HFFc6 (cell line): ENCODE measurements around the gene PRSS36. TPM values are rescaled to one million over a fixed set of nuclear protein-coding genes. Genes with fewer than 3 reads are reported as not detected.
"Not testable (repeated sequence)": the region's sequence is repeated elsewhere in the genome, so short reads cannot be mapped to it uniquely, and the experiment has no call there.

Source experiments
- DNase-seq: peaks from one replicate; pipeline ENCODE4 v3.0.0-alpha.2; 2018
- H3K27ac Mint-ChIP-seq: 2 replicates; pipeline ENCODE4 v1.8.0; 2020; ENCODE audit warnings: mild to moderate bottlenecking, mixed read lengths
- H3K27me3 Mint-ChIP-seq: 2 replicates; pipeline ENCODE4 v1.8.0; 2021; ENCODE audit warnings: mild to moderate bottlenecking, moderate library complexity, mixed read lengths; ENCODE audit not compliant: insufficient read depth
- H3K36me3 Mint-ChIP-seq: 2 replicates; pipeline ENCODE4 v1.8.0; 2021; ENCODE audit warnings: low read depth, mixed read lengths
- H3K4me1 Mint-ChIP-seq: 2 replicates; pipeline ENCODE4 v1.8.0; 2020; ENCODE audit warnings: low read depth, mixed read lengths
- H3K4me3 Mint-ChIP-seq: 2 replicates; pipeline ENCODE4 v1.8.0; 2020; ENCODE audit warnings: mild to moderate bottlenecking, moderate library complexity, mixed read lengths
- H3K9me3 Mint-ChIP-seq: 2 replicates; pipeline ENCODE4 v1.8.0; 2020; ENCODE audit warnings: mild to moderate bottlenecking, mixed read lengths
- total RNA-seq, 6 experiments: library from RNA; stranded (reverse); fragmentation: NEBNext Ultra II Directional; extraction: Animal tissue kit (Norgen Biotek cat#: 25700); gene quantifications; 2 replicates in 1 of 6; 3 replicates in 5 of 6; pipeline ENCODE4 v1.2.3, GENCODE V29; 2021
- TF ChIP-seq, protein P1 (sequence below): fragments of 200-600 bp; sonication (generic); IDR thresholded peaks from 2 replicates; pipeline ENCODE4 v1.5.0; 2021; ENCODE audit warnings: antibody characterized with exemption, mild to moderate bottlenecking

Gene PRSS36
- total RNA-seq, 6 experiments from 2014 or later: 0.38 to 0.60 (median 0.47) TPM; not detected in 2

DNA sequence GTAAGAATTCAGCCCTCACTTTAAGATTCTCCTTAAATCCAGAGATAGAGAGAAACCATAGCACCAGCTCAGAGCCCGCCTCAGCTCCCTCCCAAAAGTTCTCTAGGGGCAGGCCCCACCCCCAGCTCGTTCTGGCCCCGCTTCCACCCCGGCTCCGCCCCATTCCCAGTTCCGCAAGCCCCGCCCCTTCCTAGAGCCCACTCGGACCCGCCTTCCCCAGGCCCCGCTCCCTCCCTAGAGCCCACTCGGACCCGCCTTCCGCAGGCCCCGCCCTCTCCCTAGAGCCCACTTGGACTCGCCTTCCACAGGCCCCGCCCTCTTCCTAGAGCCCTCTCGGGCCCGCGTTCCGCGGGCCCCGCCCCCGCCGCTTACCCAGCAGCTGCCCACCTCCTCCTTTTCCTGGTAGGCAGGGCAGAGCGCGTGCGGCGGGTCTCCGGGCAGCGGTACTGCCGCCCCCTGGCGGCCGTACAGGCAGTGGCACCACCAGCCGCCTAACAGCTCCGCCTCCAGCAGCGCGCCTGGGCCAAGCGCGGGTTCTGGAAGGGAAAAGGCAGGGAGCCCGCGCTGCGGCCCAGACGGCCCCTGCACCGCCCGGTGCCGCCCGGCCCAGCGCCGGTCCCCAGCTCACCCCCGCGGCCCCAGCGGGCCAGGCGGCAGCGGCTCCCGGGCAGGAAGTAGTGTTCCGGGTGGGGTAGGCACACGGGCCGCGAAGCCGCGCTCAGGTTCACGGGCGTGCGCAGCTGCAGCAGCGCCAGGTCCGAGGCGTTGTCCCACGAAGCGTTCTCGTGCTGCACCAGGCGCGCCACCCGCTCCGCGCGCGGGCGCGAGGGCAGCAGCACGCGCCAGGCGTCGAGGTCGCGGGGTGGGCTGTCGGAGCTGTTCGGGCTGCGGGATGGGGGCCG is 7.5 kb downstream of the PRSS36 start:
- H3K27ac Mint-ChIP-seq: peak overlapping the region; percentile 85
- H3K36me3 Mint-ChIP-seq: no peaks in the 10 kb centered on the region
- TF ChIP-seq, protein P1, sequence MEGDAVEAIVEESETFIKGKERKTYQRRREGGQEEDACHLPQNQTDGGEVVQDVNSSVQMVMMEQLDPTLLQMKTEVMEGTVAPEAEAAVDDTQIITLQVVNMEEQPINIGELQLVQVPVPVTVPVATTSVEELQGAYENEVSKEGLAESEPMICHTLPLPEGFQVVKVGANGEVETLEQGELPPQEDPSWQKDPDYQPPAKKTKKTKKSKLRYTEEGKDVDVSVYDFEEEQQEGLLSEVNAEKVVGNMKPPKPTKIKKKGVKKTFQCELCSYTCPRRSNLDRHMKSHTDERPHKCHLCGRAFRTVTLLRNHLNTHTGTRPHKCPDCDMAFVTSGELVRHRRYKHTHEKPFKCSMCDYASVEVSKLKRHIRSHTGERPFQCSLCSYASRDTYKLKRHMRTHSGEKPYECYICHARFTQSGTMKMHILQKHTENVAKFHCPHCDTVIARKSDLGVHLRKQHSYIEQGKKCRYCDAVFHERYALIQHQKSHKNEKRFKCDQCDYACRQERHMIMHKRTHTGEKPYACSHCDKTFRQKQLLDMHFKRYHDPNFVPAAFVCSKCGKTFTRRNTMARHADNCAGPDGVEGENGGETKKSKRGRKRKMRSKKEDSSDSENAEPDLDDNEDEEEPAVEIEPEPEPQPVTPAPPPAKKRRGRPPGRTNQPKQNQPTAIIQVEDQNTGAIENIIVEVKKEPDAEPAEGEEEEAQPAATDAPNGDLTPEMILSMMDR: peak; percentile 98
- DNase-seq: peak; percentile 97
- no peaks in the 10 kb centered on the region for H3K9me3 Mint-ChIP-seq
- H3K4me1 Mint-ChIP-seq: peaks cover 28% of the 10 kb centered on the region
- H3K4me3 Mint-ChIP-seq: peak overlapping the region; percentile 85
- peaks cover 12% of the 10 kb centered on the region for H3K27me3 Mint-ChIP-seq

DNA sequence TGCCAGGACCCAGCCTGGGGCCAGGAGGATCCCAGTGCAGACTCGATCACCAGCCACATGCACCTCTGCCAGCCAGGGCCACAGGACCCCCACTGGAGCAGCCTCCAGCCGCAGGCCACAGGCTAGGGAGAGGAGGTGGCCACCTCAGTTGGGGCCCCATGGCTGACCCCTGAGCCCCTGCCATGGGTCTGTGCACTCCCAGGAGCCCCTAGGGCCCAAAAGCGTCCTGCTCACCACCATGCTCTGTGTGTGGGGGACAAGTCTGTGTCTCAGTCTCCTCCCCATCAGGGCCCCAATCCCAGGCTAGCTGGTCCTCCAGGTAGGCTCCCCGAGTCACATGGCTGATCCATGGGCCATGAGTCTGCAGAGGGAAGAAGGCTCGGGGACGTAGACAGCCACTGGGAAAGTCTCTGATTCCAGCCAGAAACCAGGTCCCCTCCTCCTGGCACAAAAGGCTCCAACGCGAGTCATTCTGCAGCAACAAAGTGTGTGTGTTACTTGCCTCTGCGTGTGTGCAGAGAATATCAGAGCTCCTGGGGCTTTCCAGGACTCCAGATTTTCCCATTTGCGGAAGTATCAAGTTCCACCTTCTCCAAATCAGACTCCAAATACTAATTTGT is 8.3 kb downstream of the PRSS36 start:
- peak overlapping the region; percentile 85 for H3K4me3 Mint-ChIP-seq
- peak; percentile 50 for DNase-seq
- peak overlapping the region; percentile 85 for H3K27ac Mint-ChIP-seq
- TF ChIP-seq, protein P1: no peak
- peaks cover 5% of the 10 kb centered on the region for H3K27me3 Mint-ChIP-seq
- H3K9me3 Mint-ChIP-seq: no peaks in the 10 kb centered on the region
- H3K36me3 Mint-ChIP-seq: no peaks in the 10 kb centered on the region
- H3K4me1 Mint-ChIP-seq: peaks cover 28% of the 10 kb centered on the region

DNA sequence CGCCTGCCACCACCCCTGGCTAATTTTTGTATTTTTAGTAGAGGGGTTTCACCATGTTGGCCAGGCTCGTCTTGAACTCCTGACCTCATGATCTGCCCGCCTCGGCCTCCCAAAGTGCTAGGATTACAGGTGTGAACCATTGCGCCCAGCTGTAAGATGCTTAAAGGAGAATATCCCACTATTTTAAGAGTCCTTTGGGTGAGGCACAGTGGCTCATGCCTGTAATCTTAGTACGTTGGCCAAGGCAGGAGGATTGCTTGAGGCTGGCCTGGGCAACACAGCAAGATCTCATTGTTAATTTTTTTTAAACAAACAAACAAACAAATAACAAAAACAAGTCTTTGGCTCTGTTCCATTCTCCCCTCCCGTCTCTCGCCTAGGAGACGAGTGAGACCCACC is 8.8 kb downstream of the PRSS36 start:
- H3K4me3 Mint-ChIP-seq, H3K27me3 Mint-ChIP-seq, H3K36me3 Mint-ChIP-seq, DNase-seq, H3K9me3 Mint-ChIP-seq: not testable (repeated sequence)
- Mint-ChIP-seq H3K27ac (peak overlapping the region; percentile 85; the same call in 1 of the 2 replicates), H3K4me1 (peaks cover 28% of the 10 kb centered on the region)

DNA sequence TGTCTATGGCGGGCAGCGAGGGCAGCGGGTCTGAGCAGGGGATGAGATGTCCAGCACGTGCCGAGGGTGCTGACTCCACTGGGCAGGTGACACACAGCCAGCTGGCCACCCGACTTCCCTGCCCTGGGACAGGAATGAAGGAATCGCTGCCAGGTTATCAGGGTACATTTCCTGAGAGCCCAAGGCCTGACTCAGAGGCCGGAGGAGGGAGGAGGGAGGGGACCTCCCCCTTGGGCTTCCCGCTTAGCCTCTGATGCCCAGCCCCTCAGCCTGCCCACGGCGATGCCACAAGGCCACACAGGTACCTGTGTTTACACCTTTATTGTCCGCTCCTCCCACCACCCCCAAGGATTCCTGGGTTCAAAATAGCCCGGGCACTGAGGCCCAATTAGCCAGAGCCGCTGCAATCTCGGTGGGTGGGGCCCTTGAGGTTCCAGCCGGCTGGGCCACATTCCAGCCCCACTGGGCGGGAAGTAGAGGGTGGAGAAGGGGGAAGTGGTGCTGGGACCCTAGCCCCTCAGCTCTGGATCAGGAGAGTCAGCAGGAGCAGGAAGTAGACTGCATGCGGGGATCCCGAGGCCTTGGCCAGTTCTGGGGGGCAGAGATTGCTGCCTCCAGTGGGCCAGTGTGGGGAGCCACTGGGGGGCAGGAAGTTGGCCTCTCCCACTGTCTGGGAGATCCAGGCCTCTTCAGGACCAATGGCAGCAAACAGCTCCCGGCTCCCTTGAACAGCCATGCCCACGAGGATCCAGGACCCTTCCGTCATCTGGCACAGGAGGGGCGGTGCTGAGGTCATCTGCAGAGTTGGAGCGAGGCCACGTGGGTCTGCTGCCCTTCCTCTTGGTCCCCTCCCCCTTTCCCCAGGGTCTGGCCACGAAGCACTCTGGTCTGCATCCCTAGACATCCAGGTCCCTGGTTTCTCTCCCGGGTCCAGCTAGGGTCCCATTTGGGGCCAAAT is 11.0 kb downstream of the PRSS36 start:
- TF ChIP-seq, protein P1: no peak
- peaks cover 11% of the 10 kb centered on the region for H3K27me3 Mint-ChIP-seq
- peak; percentile 71 for DNase-seq
- H3K27ac Mint-ChIP-seq: peak overlapping the region; percentile 54
- no peaks in the 10 kb centered on the region for H3K9me3 Mint-ChIP-seq
- no peaks in the 10 kb centered on the region for H3K36me3 Mint-ChIP-seq
- H3K4me1 Mint-ChIP-seq: peaks cover 32% of the 10 kb centered on the region
- H3K4me3 Mint-ChIP-seq: peak overlapping the region; percentile 11; the same call in 1 of the 2 replicates

DNA sequence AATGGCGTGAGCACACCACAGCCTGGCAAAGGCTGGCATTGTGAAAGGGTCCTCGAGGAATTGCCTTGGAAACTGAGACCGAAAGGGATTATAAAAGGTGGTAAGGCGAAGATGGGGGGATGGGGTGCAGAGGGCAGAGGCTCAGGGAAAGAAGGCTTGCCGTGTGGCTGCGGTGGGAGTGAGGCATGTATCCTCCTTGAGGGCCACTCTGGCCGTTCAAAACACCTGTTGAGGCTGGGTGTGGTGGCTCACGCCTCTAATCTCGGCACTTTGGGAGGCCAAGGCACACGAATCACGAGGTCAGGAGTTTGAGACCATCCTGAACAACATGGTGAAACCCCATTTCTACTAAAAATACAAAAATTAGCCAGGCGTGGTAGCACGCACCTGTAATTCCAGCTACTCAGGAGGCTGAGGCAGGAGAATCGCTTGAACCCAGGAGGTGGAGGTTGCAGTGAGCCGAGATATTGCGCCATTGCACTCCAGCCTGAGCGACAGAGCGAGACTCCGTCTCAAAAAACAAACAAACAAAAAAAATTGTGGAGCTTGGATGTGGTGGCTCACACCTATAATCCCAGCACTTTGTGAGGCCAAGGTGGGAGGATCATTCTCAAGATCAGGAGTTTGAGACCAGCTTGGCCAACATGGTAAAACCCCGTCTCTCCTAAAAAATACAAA is 12.9 kb downstream of the PRSS36 start:
- not testable (repeated sequence) for H3K36me3 Mint-ChIP-seq, H3K4me3 Mint-ChIP-seq, H3K9me3 Mint-ChIP-seq, DNase-seq, H3K27ac Mint-ChIP-seq
- H3K4me1 Mint-ChIP-seq: peaks cover 33% of the 10 kb centered on the region
- H3K27me3 Mint-ChIP-seq: peaks cover 11% of the 10 kb centered on the region

DNA sequence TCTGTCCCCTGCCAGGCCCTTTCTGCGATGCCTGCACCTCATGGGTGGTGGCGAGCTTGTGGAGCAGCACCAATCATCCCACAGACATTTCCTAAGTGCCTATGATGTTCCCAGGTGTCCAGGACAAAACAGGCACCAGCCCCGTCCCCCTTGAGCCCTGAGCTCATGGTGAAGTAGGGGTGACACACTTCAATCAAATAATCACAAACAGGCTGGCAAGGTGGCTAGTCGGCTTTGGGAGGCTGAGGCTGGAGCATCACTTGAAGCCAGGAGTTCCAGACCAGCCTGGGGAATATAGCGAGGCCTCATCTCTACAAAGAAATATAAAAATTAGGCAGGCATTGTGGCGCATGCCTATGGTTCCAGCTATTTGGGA is 13.6 kb downstream of the PRSS36 start:
- no peaks in the 10 kb centered on the region for H3K36me3 Mint-ChIP-seq
- TF ChIP-seq, protein P1: no peak
- peaks cover 26% of the 10 kb centered on the region for H3K4me1 Mint-ChIP-seq
- H3K27me3 Mint-ChIP-seq: peaks cover 11% of the 10 kb centered on the region
- H3K4me3 Mint-ChIP-seq: no peak overlapping the region
- H3K9me3 Mint-ChIP-seq: no peaks in the 10 kb centered on the region
- no peak overlapping the region for H3K27ac Mint-ChIP-seq
- no peak for DNase-seq
